PC-9 (cell line): ENCODE measurements around the gene CST8. TPM values are rescaled to one million over a fixed set of nuclear protein-coding genes. Genes with fewer than 3 reads are reported as not detected.

Experiments
- BruUV-seq: library from RNA; stranded (reverse); fragments of 400-500 nt; replicated peaks from 2 replicates; lab custom pipeline; 2021; lab: Mats Ljungman, UMichigan
- CTCF ChIA-PET: fragments of 300-600 bp; sonication (Branson Sonifier 250); formaldehyde crosslinking; loops from one replicate; lab custom pipeline; 2022; ENCODE audit warnings: antibody characterized with exemption; lab: Charles Lee
- POLR2A ChIA-PET: fragments of 300-600 bp; sonication (Branson Sonifier 250); formaldehyde crosslinking; loops from one replicate; lab custom pipeline; 2022; ENCODE audit warnings: antibody characterized with exemption; ENCODE audit not compliant: unreplicated experiment; lab: Charles Lee
- DNase-seq, 2 experiments: peaks; one replicate each; pipeline versions ENCODE4 v3.0.0 to v3.0.0-alpha.2; 2015 to 2022; ENCODE audit warnings: mixed read lengths in 1 of 2
- H2AFZ ChIP-seq: fragments of 200-600 bp; sonication (generic); 2 replicates; pipeline ENCODE4 v1.8.1; 2017; ENCODE audit warnings: antibody characterized with exemption
- H3F3A ChIP-seq: fragments of 200-600 bp; sonication (generic); 2 replicates; pipeline ENCODE4 v1.8.1; 2017; ENCODE audit warnings: antibody characterized with exemption, mild to moderate bottlenecking, low read depth; ENCODE audit not compliant: insufficient read depth
- H3K27ac ChIP-seq: fragments of 200-600 bp; sonication (generic); 2 replicates; pipeline ENCODE4 v1.6.1; 2016; ENCODE audit warnings: mixed run types
- H3K27me3 ChIP-seq: fragments of 200-600 bp; sonication (generic); 2 replicates; pipeline ENCODE4 v1.6.1; 2016; ENCODE audit warnings: low read depth, mixed run types; ENCODE audit not compliant: insufficient read depth
- H3K36me3 ChIP-seq: fragments of 200-600 bp; sonication (generic); 2 replicates; pipeline ENCODE4 v1.6.1; 2016; ENCODE audit warnings: low read depth, mixed run types
- H3K4me1 ChIP-seq: fragments of 200-600 bp; sonication (generic); replicated peaks from 2 replicates; pipeline ENCODE4 v1.6.1; 2016; ENCODE audit warnings: mixed run types; ENCODE audit not compliant: insufficient read depth
- H3K4me2 ChIP-seq: fragments of 200-600 bp; sonication (generic); 2 replicates; pipeline ENCODE4 v1.6.1; 2017; ENCODE audit warnings: mixed run types
- H3K4me3 ChIP-seq: fragments of 200-600 bp; sonication (generic); 2 replicates; pipeline ENCODE4 v1.6.1; 2016; ENCODE audit warnings: mixed run types
- H3K79me2 ChIP-seq: fragments of 200-600 bp; sonication (generic); 2 replicates; pipeline ENCODE4 v1.6.1; 2017; ENCODE audit warnings: low read depth, mixed run types
- H3K9me2 ChIP-seq: fragments of 200-600 bp; sonication (generic); 2 replicates; pipeline ENCODE4 v1.8.1; 2017; ENCODE audit warnings: mild to moderate bottlenecking; ENCODE audit not compliant: insufficient read depth
- H3K9me3 ChIP-seq: fragments of 200-600 bp; sonication (generic); 2 replicates; pipeline ENCODE4 v1.8.1; 2016; ENCODE audit warnings: low read depth; ENCODE audit not compliant: insufficient read depth
- H4K20me1 ChIP-seq: fragments of 200-600 bp; sonication (generic); 2 replicates; pipeline ENCODE4 v1.8.1; 2017; ENCODE audit not compliant: insufficient read depth
- EZH2 ChIP-seq: fragments of 200-600 bp; sonication (generic); IDR thresholded peaks from 2 replicates; pipeline ENCODE4 v1.8.0; 2017; ENCODE audit warnings: antibody characterized with exemption, low read depth
- intact Hi-C: fragments of 100-400 bp; cut with micrococcal nuclease; formaldehyde crosslinking; loops from one replicate; pipeline ENCODE4 v1.10.0; 2022; ENCODE audit not compliant: unreplicated experiment
- total RNA-seq: library from RNA; stranded (reverse); gene quantifications from 2 replicates; pipeline ENCODE4 v1.2.3, GENCODE V29; 2021
- TF ChIP-seq, protein P1 (sequence below): fragments of 200-600 bp; sonication (generic); conservative IDR thresholded peaks from 2 replicates; pipeline ENCODE4 v1.6.1; 2017; ENCODE audit warnings: mixed run types, antibody characterized with exemption, mild to moderate bottlenecking, moderate library complexity

Gene CST8
- total RNA-seq, 1 experiment from 2014 or later, result not detected

- ChIA-PET CTCF (no interaction called here), POLR2A (no interaction called here)
- Histone ChIP-seq H3K4me1 (no peaks in the 10 kb centered on the region), H3K9me2 (no peaks in the 10 kb centered on the region), H3K27ac (no peak overlapping the region), H3K4me2 (no peak overlapping the region), H3K9me3 (no peaks in the 10 kb centered on the region), H3K27me3 (0 out of 2 replicates have a peak, but pooled peaks cover 2% of the 10 kb centered on the region), H3K79me2 (no peaks in the 10 kb centered on the region), H3F3A (no peaks in the 10 kb centered on the region), H2AFZ (no peak overlapping the region), H4K20me1 (no peaks in the 10 kb centered on the region), H3K36me3 (no peaks in the 10 kb centered on the region), H3K4me3 (no peak overlapping the region)
- no peak for DNase-seq
- no peak for TF ChIP-seq EZH2
- TF ChIP-seq, protein P1, sequence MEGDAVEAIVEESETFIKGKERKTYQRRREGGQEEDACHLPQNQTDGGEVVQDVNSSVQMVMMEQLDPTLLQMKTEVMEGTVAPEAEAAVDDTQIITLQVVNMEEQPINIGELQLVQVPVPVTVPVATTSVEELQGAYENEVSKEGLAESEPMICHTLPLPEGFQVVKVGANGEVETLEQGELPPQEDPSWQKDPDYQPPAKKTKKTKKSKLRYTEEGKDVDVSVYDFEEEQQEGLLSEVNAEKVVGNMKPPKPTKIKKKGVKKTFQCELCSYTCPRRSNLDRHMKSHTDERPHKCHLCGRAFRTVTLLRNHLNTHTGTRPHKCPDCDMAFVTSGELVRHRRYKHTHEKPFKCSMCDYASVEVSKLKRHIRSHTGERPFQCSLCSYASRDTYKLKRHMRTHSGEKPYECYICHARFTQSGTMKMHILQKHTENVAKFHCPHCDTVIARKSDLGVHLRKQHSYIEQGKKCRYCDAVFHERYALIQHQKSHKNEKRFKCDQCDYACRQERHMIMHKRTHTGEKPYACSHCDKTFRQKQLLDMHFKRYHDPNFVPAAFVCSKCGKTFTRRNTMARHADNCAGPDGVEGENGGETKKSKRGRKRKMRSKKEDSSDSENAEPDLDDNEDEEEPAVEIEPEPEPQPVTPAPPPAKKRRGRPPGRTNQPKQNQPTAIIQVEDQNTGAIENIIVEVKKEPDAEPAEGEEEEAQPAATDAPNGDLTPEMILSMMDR, result no peak
- intact Hi-C loops, result no loop called here
- BruUV-seq, result no TSS peak
Measured at GRCh38 chr20:23479043-23479442, 11.9 kb upstream of the CST8 start.

DNA sequence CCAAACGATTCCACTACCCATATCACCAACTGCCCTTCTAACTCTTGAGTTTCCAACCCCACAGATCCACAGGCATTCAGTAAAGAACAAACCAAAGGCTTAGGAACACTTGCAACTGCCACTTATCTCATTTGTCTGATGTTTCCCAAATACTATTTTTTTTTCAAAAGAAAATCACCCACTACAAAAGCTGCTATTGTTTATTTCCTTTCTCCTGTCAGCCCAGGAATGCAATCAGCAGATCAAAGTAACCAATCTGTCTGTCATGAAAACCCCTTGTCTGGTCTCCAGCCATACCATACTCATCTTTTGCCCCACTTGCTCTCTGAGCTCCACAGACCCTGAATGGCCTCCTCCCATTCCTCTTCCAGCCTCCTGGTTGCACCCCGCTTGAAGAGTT is 8.8 kb upstream of the CST8 start:
- no peak overlapping the region for H2AFZ ChIP-seq
- no peaks in the 10 kb centered on the region for H4K20me1 ChIP-seq
- 0 out of 2 replicates have a peak, but pooled peaks cover 2% of the 10 kb centered on the region for H3K27me3 ChIP-seq
- 0 out of 2 replicates have a peak, but pooled peaks cover 6% of the 10 kb centered on the region for H3K9me3 ChIP-seq
- no peaks in the 10 kb centered on the region for H3K4me1 ChIP-seq
- TF ChIP-seq EZH2, result no peak
- TF ChIP-seq, protein P1, result no peak
- POLR2A ChIA-PET, result no interaction called here
- H3K36me3 ChIP-seq, result no peaks in the 10 kb centered on the region
- DNase-seq, result no peak
- no peaks in the 10 kb centered on the region for H3K79me2 ChIP-seq
- H3K4me2 ChIP-seq, result no peak overlapping the region
- CTCF ChIA-PET, result no interaction called here
- H3K9me2 ChIP-seq, result no peaks in the 10 kb centered on the region
- BruUV-seq, result no TSS peak
- no peak overlapping the region for H3K27ac ChIP-seq
- intact Hi-C loops, result no loop called here
- H3K4me3 ChIP-seq, result no peak overlapping the region
- no peaks in the 10 kb centered on the region for H3F3A ChIP-seq

DNA sequence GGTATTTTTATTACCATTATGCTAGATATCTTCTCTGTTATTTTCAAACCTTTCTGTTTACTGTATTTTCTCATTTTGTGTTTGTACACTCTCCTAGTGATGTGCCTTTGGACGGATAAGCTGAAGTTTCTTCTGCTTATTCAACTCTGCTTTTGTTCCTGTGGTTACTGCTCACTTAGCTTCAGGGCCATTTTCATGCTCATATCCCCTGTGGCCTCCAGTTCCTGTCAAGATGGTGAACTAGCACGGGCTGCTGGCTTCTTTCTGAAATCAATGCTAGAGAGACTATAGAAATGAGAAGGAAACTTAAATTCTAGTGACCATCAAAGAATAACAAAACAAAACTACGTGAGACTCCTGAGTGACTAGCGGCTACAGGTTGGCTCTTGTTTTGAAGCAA is 6.8 kb upstream of the CST8 start:
- POLR2A ChIA-PET, result no interaction called here
- no peaks in the 10 kb centered on the region for H3K4me1 ChIP-seq
- 0 out of 2 replicates have a peak, but pooled peaks cover 6% of the 10 kb centered on the region for H3K9me3 ChIP-seq
- no TSS peak for BruUV-seq
- H3K27me3 ChIP-seq, result 0 out of 2 replicates have a peak, but pooled peaks cover 2% of the 10 kb centered on the region
- CTCF ChIA-PET, result no interaction called here
- H2AFZ ChIP-seq, result no peak overlapping the region
- H4K20me1 ChIP-seq, result no peaks in the 10 kb centered on the region
- no peaks in the 10 kb centered on the region for H3F3A ChIP-seq
- no peak overlapping the region for H3K4me2 ChIP-seq
- H3K9me2 ChIP-seq, result no peaks in the 10 kb centered on the region
- H3K79me2 ChIP-seq, result no peaks in the 10 kb centered on the region
- no peak overlapping the region for H3K27ac ChIP-seq
- H3K4me3 ChIP-seq, result no peak overlapping the region
- TF ChIP-seq, protein P1, result no peak
- no peak for TF ChIP-seq EZH2
- no peak for DNase-seq
- intact Hi-C loops, result no loop called here
- no peaks in the 10 kb centered on the region for H3K36me3 ChIP-seq
